Mucosa of rectum (tissue), 2 donors: ENCODE results near the gene PRKAG2.
"Not testable (repeated sequence)": the region's sequence is repeated elsewhere in the genome, so short reads cannot be mapped to it uniquely, and the experiment has no call there.

Experiments
- H3K27ac ChIP-seq, 2 donors: one replicate each; pipeline ENCODE4 v1.7.0; 2013; ENCODE audit warnings: inconsistent platforms in 2 of 2, low read depth in 2 of 2, low read length in 2 of 2
- H3K27me3 ChIP-seq, 2 donors: one replicate each; pipeline ENCODE4 v1.7.0; 2013; ENCODE audit warnings: low read length in 2 of 2; ENCODE audit not compliant: control insufficient read depth in 2 of 2, insufficient read depth in 2 of 2
- H3K36me3 ChIP-seq, 2 donors: one replicate each; pipeline ENCODE4 v1.7.0; 2013; ENCODE audit warnings: low read length in 2 of 2; ENCODE audit not compliant: control insufficient read depth in 2 of 2, insufficient read depth in 2 of 2
- H3K4me1 ChIP-seq, 2 donors: one replicate each; pipeline ENCODE4 v1.7.0; 2013; ENCODE audit warnings: low read length in 2 of 2, mild to moderate bottlenecking in 1 of 2; ENCODE audit not compliant: control insufficient read depth in 2 of 2, insufficient read depth in 2 of 2
- H3K4me3 ChIP-seq, 2 donors: one replicate each; pipeline ENCODE4 v1.7.0; 2013; ENCODE audit warnings: low read length in 2 of 2
- H3K9ac ChIP-seq, 2 donors: one replicate each; pipeline ENCODE4 v1.7.0; 2013; ENCODE audit warnings: low read length in 2 of 2, low read depth in 1 of 2, mild to moderate bottlenecking in 1 of 2
- H3K9me3 ChIP-seq, 2 donors: one replicate each; pipeline ENCODE4 v1.7.0; 2013; ENCODE audit warnings: low read length in 2 of 2; ENCODE audit not compliant: control insufficient read depth in 2 of 2
- donor health status: healthy.
- donor health status: Normal muscosa, but diverticular disease.

The PRKAG2 gene

GRCh38 chr7:151918510-151918843 is 41.6 kb upstream of the PRKAG2 start:
- H3K27me3 ChIP-seq, result peaks cover 0 to 2% of the 10 kb centered on the region in 2 donors
- H3K9me3 ChIP-seq, result no peaks in the 10 kb centered on the region
- H3K27ac ChIP-seq, result peak overlapping the region; percentile 80 to 83
- H3K36me3 ChIP-seq, result no peaks in the 10 kb centered on the region
- peak overlapping the region; percentile 39 to 42 for H3K4me3 ChIP-seq
- H3K4me1 ChIP-seq, result peaks cover 21 to 26% of the 10 kb centered on the region in 2 donors
- peak overlapping the region in 1 of 2 donors; percentile 50 for H3K9ac ChIP-seq

GRCh38 chr7:151917791-151918509 is 41.0 kb upstream of the PRKAG2 start:
- Histone ChIP-seq H3K9ac (peak overlapping the region; percentile 36 to 50), H3K27ac (peak overlapping the region; percentile 80 to 83)

GRCh38 chr7:151914051-151914450 is 37.1 kb upstream of the PRKAG2 start:
- Histone ChIP-seq H3K4me1 (peaks cover 12 to 19% of the 10 kb centered on the region in 2 donors), H3K27me3 (no peaks in the 10 kb centered on the region), H3K9ac (no peak overlapping the region), H3K9me3 (no peaks in the 10 kb centered on the region), H3K4me3 (no peak overlapping the region), H3K36me3 (no peaks in the 10 kb centered on the region), H3K27ac (no peak overlapping the region)

More at GRCh38 chr7:151917791-151918509, 41.0 kb upstream of the PRKAG2 start:
- peak overlapping the region; percentile 39 to 42 for H3K4me3 ChIP-seq
- H3K9me3 ChIP-seq, result no peaks in the 10 kb centered on the region
- H3K27me3 ChIP-seq, result peaks cover 0 to 2% of the 10 kb centered on the region in 2 donors
- peaks cover 21 to 26% of the 10 kb centered on the region in 2 donors for H3K4me1 ChIP-seq
- no peaks in the 10 kb centered on the region for H3K36me3 ChIP-seq

GRCh38 chr7:151910655-151911054 is 33.7 kb upstream of the PRKAG2 start:
- not testable (repeated sequence) for H3K4me1 ChIP-seq, H3K9ac ChIP-seq, H3K9me3 ChIP-seq, H3K36me3 ChIP-seq, H3K27me3 ChIP-seq, H3K4me3 ChIP-seq, H3K27ac ChIP-seq

- not testable (repeated sequence) for H3K9me3 ChIP-seq, H3K4me1 ChIP-seq, H3K4me3 ChIP-seq, H3K36me3 ChIP-seq, H3K9ac ChIP-seq, H3K27me3 ChIP-seq, H3K27ac ChIP-seq
Measured at GRCh38 chr7:151907115-151907514, 30.2 kb upstream of the PRKAG2 start.

- no peaks in the 10 kb centered on the region for H3K36me3 ChIP-seq
- H3K27ac ChIP-seq, result no peak overlapping the region
- H3K9me3 ChIP-seq, result no peaks in the 10 kb centered on the region
- H3K4me1 ChIP-seq, result no peaks in the 10 kb centered on the region
- H3K4me3 ChIP-seq, result no peak overlapping the region
- peaks cover 0 to 3% of the 10 kb centered on the region in 2 donors for H3K27me3 ChIP-seq
- H3K9ac ChIP-seq, result no peak overlapping the region
Measured at GRCh38 chr7:151905766-151906165, 28.9 kb upstream of the PRKAG2 start.

DNA sequence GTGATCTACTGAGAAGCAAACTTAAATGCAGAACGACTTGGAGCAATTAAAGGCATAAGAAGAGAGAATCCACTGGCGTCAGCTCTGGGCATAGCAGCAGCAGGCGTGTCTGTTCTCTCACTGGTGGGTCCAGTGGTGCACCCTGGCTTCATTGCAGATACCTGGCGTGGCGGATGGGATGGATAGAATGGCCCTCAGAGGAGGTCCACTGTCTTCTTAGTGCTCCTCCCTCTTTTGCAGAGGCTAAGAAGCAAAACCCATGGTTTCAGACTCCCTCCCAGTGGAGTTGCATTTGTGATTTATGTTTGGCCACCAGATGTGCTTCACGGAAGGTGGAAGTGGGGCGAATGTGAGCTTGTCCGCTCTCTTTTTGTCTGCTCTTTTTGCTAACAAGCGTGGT is 28.4 kb upstream of the PRKAG2 start:
- no peak overlapping the region for H3K9ac ChIP-seq

DNA sequence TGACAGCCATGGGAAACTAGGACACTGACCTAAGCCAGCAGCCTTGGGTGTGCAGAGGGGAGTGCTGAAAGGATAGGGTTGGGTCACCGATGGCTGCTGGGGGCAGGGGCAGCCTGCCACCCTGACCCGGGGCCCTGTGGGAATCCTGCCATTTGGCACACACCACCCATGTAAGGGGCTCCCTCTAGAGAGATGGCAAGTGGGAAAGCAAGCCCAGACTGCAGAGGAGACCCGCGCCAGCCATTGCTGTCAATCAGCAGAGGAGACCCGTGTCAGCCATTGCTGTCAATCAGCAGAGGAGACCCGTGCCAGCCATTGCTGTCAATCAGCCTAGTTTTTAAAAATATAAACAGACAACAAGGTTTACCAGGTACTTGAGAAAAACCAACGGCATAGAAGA is 27.4 kb upstream of the PRKAG2 start:
- Histone ChIP-seq H3K4me3 (no peak overlapping the region), H3K36me3 (no peaks in the 10 kb centered on the region), H3K4me1 (no peaks in the 10 kb centered on the region), H3K9ac (no peak overlapping the region), H3K27me3 (peaks cover 0 to 6% of the 10 kb centered on the region in 2 donors), H3K27ac (no peak overlapping the region), H3K9me3 (no peaks in the 10 kb centered on the region)

More for the DNA sequence above, 28.4 kb upstream of the PRKAG2 start:
- H3K9me3 ChIP-seq, result no peaks in the 10 kb centered on the region
- no peak overlapping the region for H3K27ac ChIP-seq
- H3K36me3 ChIP-seq, result no peaks in the 10 kb centered on the region
- H3K27me3 ChIP-seq, result peaks cover 0 to 3% of the 10 kb centered on the region in 2 donors
- H3K4me3 ChIP-seq, result no peak overlapping the region
- no peaks in the 10 kb centered on the region for H3K4me1 ChIP-seq

GRCh38 chr7:151903249-151904032 is 26.5 kb upstream of the PRKAG2 start:
- Histone ChIP-seq H3K4me1 (no peaks in the 10 kb centered on the region), H3K4me3 (no peak overlapping the region), H3K9me3 (no peaks in the 10 kb centered on the region), H3K36me3 (no peaks in the 10 kb centered on the region), H3K27ac (no peak overlapping the region), H3K9ac (no peak overlapping the region), H3K27me3 (peaks cover 0 to 6% of the 10 kb centered on the region in 2 donors)

- Histone ChIP-seq H3K27ac (no peak overlapping the region), H3K4me1 (no peaks in the 10 kb centered on the region), H3K9me3 (no peaks in the 10 kb centered on the region), H3K36me3 (no peaks in the 10 kb centered on the region), H3K4me3 (no peak overlapping the region), H3K27me3 (peaks cover 0 to 6% of the 10 kb centered on the region in 2 donors), H3K9ac (no peak overlapping the region)
Measured at GRCh38 chr7:151902311-151902710, 25.4 kb upstream of the PRKAG2 start.
